OCI-LY7 (cell line): Measurements from ENCODE around the gene INSYN2B. TPM values are rescaled to one million over a fixed set of nuclear protein-coding genes. Genes with fewer than 3 reads are reported as not detected.
"Not testable (repeated sequence)": the region's sequence is repeated elsewhere in the genome, so short reads cannot be mapped to it uniquely, and the experiment has no call there.

Experiments
- BruUV-seq: library from RNA; stranded (reverse); fragments of 400-500 nt; replicated peaks from 2 replicates; lab custom pipeline; 2021; lab: Mats Ljungman, UMichigan
- CTCF ChIA-PET: fragments of 300-600 bp; sonication (Branson Sonifier 250); formaldehyde crosslinking; loops from one replicate; lab custom pipeline; 2022; ENCODE audit warnings: antibody characterized with exemption; ENCODE audit not compliant: unreplicated experiment; lab: Charles Lee
- POLR2A ChIA-PET: fragments of 300-600 bp; sonication (Branson Sonifier 250); formaldehyde crosslinking; loops from one replicate; lab custom pipeline; 2022; ENCODE audit warnings: antibody characterized with exemption; lab: Charles Lee
- DNase-seq: peaks from one replicate; pipeline ENCODE4 v3.0.0-alpha.2; 2015; ENCODE audit warnings: low spot score
- H2AFZ ChIP-seq: fragments of 200-600 bp; sonication (generic), shearing (Covaris generic); 2 replicates; pipeline ENCODE4 v1.6.1; 2014; ENCODE audit warnings: mild to moderate bottlenecking, antibody characterized with exemption, low read length, moderate library complexity
- H3K27ac ChIP-seq: fragments of 200-600 bp; sonication (generic); 2 replicates; pipeline ENCODE4 v1.5.1; 2014; ENCODE audit warnings: mixed run types, low read depth, mild to moderate bottlenecking, moderate library complexity, low read length, inconsistent platforms; ENCODE audit not compliant: poor library complexity, severe bottlenecking
- H3K36me3 ChIP-seq: fragments of 200-600 bp; sonication (generic); 2 replicates; pipeline ENCODE4 v1.6.1; 2014; ENCODE audit warnings: mild to moderate bottlenecking, antibody characterized with exemption, low read length, moderate library complexity, mixed read lengths; ENCODE audit not compliant: insufficient read depth
- H3K4me1 ChIP-seq: fragments of 200-600 bp; sonication (generic); 2 replicates; pipeline ENCODE4 v1.5.1; 2014; ENCODE audit warnings: mild to moderate bottlenecking, low read length; ENCODE audit not compliant: insufficient read depth, poor library complexity, severe bottlenecking
- H3K4me2 ChIP-seq: fragments of 200-600 bp; sonication (generic); 2 replicates; pipeline ENCODE4 v1.6.1; 2014; ENCODE audit warnings: mild to moderate bottlenecking, low read length
- H3K4me3 ChIP-seq: fragments of 200-600 bp; sonication (generic); 2 replicates; pipeline ENCODE4 v1.5.1; 2014; ENCODE audit warnings: mild to moderate bottlenecking, low read depth, low read length; ENCODE audit not compliant: poor library complexity, severe bottlenecking
- H3K79me2 ChIP-seq: fragments of 200-600 bp; sonication (generic); 2 replicates; pipeline ENCODE4 v1.6.1; 2016; ENCODE audit warnings: low read depth, mild to moderate bottlenecking, low read length, moderate library complexity, mixed read lengths; ENCODE audit not compliant: insufficient read depth
- H3K9me2 ChIP-seq: fragments of 200-600 bp; sonication (generic); 2 replicates; pipeline ENCODE4 v1.6.1; 2016; ENCODE audit warnings: mild to moderate bottlenecking, low read length, mixed read lengths; ENCODE audit not compliant: insufficient read depth
- H3K9me3 ChIP-seq: fragments of 200-600 bp; sonication (generic); 2 replicates; pipeline ENCODE4 v1.6.1; 2014; ENCODE audit warnings: mild to moderate bottlenecking, mixed run types, low read length, mixed read lengths
- H4K20me1 ChIP-seq: fragments of 200-600 bp; sonication (generic); 2 replicates; pipeline ENCODE4 v1.6.1; 2014; ENCODE audit warnings: mild to moderate bottlenecking, antibody characterized with exemption, low read length, moderate library complexity, mixed read lengths; ENCODE audit not compliant: insufficient read depth
- CTCF ChIP-seq: fragments of 200-600 bp; sonication (generic); conservative IDR thresholded peaks from 2 replicates; pipeline ENCODE4 v1.5.1; 2014; ENCODE audit warnings: mild to moderate bottlenecking, antibody characterized with exemption, low read length, moderate library complexity, mixed read lengths
- EZH2phosphoT487 ChIP-seq: fragments of 200-600 bp; sonication (generic); IDR thresholded peaks from 2 replicates; pipeline ENCODE4 v1.6.1; 2018; ENCODE audit warnings: low read depth, borderline replicate concordance, mild to moderate bottlenecking, mixed run types, antibody characterized with exemption, low read length, moderate library complexity, mixed read lengths
- intact Hi-C: fragments of 100-400 bp; cut with micrococcal nuclease; formaldehyde crosslinking; loops from one replicate; pipeline ENCODE4 v1.10.0; 2022; ENCODE audit not compliant: unreplicated experiment
- total RNA-seq, 2 experiments: library from RNA; depleted of rRNA in 1 of 2; stranded (reverse); fragments of >200 nt in 1 of 2; shearing (Covaris generic) in 1 of 2; gene quantifications; 2 replicates each; pipeline ENCODE4 v1.2.3, GENCODE V29; 2014 to 2022

Gene INSYN2B
- total RNA-seq, 2 experiments from 2014 or later = not detected

GRCh38 chr5:169956126-169956525 lies 24.2 kb downstream of the INSYN2B start:
- intact Hi-C loops = no loop called here
- H3K79me2 ChIP-seq = no peaks in the 10 kb centered on the region
- CTCF ChIA-PET = no interaction called here
- DNase-seq = no peak
- H3K27ac ChIP-seq = no peak overlapping the region
- H3K9me3 ChIP-seq = no peaks in the 10 kb centered on the region
- H3K9me2 ChIP-seq = no peaks in the 10 kb centered on the region
- no peaks in the 10 kb centered on the region for H3K4me1 ChIP-seq
- no peaks in the 10 kb centered on the region for H4K20me1 ChIP-seq
- no TSS peak for BruUV-seq
- no peak overlapping the region for H3K4me2 ChIP-seq
- POLR2A ChIA-PET = interaction anchor here (0.7 to 1.7 kb wide), 2 partner anchors 9 to 15 kb away, joined by 3 to 8 read pairs; no protein-coding TSS in a partner anchor
- H3K4me3 ChIP-seq = no peak overlapping the region
- no peak overlapping the region for H2AFZ ChIP-seq
- peaks cover 5% of the 10 kb centered on the region; the same call in 1 of the 2 replicates for H3K36me3 ChIP-seq
- no peak for TF ChIP-seq CTCF
- no peak for TF ChIP-seq EZH2phosphoT487

DNA sequence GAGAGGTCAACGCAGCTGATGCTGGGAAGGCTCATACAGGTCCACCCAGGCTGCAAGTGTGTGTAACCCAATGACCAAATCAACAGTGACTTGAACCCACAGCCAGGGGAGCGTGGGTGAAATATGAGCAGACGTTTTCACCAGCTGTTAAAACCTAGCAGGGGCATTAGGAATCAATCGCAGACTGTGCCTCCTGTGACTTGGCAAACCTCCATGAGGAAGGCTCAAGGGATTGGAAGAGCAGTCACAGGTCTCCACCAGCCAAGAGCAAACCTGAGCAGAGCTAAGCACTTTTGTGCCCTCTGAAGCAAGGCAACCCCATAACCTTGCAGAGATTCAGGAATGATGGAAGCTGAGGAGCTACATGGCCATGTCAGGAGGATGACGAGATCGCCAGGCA lies 25.5 kb downstream of the INSYN2B start:
- Histone ChIP-seq H4K20me1 (no peaks in the 10 kb centered on the region), H3K79me2 (no peaks in the 10 kb centered on the region), H3K36me3 (peaks cover 17% of the 10 kb centered on the region; the same call in 1 of the 2 replicates), H3K4me1 (no peaks in the 10 kb centered on the region), H3K9me2 (no peaks in the 10 kb centered on the region), H3K4me2 (no peak overlapping the region), H3K9me3 (no peaks in the 10 kb centered on the region), H3K4me3 (no peak overlapping the region), H3K27ac (no peak overlapping the region), H2AFZ (no peak overlapping the region)
- no peak for TF ChIP-seq EZH2phosphoT487
- no peak for TF ChIP-seq CTCF
- intact Hi-C loops = no loop called here
- ChIA-PET CTCF (no interaction called here), POLR2A (interaction anchor here (0.8 kb wide), 1 partner anchor 10 kb away, joined by 4 read pairs; no protein-coding TSS in a partner anchor)
- DNase-seq = no peak
- BruUV-seq = no TSS peak

DNA sequence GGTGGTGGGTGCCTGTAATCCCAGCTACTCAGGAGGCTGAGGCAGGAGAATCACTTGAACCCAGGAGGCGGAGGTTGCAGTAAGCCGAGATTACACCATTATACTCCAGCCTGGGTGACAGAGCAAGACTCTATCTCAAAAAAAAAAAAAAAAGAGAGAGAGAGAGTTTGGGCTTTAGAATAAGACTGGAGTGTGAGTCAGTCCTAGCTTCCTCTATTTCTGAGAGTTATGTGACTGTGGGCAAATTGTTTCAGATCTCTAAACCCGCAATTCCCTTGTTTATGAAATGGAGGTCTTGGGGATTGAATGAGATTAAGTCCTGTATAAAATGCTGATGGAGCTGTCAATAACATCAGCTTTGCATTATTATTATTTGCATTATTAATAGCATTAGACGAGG lies 27.1 kb downstream of the INSYN2B start:
- H4K20me1 ChIP-seq, intact Hi-C loops, H3K27ac ChIP-seq, H3K4me2 ChIP-seq, H2AFZ ChIP-seq, H3K9me3 ChIP-seq, DNase-seq, H3K79me2 ChIP-seq, H3K4me1 ChIP-seq, BruUV-seq, H3K9me2 ChIP-seq, H3K4me3 ChIP-seq: not testable (repeated sequence)
- H3K36me3 ChIP-seq = peaks cover 29% of the 10 kb centered on the region; the same call in 1 of the 2 replicates
- ChIA-PET CTCF (interaction anchor here (0.6 kb wide), 1 partner anchor 63 kb away, joined by 3 read pairs; no protein-coding TSS in a partner anchor), POLR2A (interaction anchor here (0.6 to 0.7 kb wide), 2 partner anchors 56 to 1798 kb away, joined by 4 to 7 read pairs; no protein-coding TSS in a partner anchor)
